Measurements from ENCODE around the gene TTC32.
"Not testable (repeated sequence)": the region's sequence is repeated elsewhere in the genome, so short reads cannot be mapped to it uniquely, and the experiment has no call there.

Gene TTC32

GRCh38 chr2:19901442-19902215 lies at the start of gene TTC32:
Gene TTC32, minus strand, starts transcription at chr2:19901983. Its CDS starts 129 bp downstream, at chr2:19901854.
- peak; percentile 83 to 88 for DNase-seq (ENCODE audit: low read depth in 2 of 2)

- no peak for DNase-seq (ENCODE audit: low read depth in 2 of 2)
These were observed 47.3 kb upstream of the TTC32 start for GRCh38 chr2:19949071-19949470.

GRCh38 chr2:19947184-19947940 lies 45.6 kb upstream of the TTC32 start:
- no peak for DNase-seq (ENCODE audit: low read depth in 2 of 2)

- no peak for DNase-seq (ENCODE audit: low read depth in 2 of 2)
These were observed 42.5 kb upstream of the TTC32 start for GRCh38 chr2:19944205-19944845.

- no peak for DNase-seq (ENCODE audit: low read depth in 2 of 2)
These were observed 41.4 kb upstream of the TTC32 start for GRCh38 chr2:19943189-19943588.

- no peak for DNase-seq (ENCODE audit: low read depth in 2 of 2)
These were observed 40.4 kb upstream of the TTC32 start for GRCh38 chr2:19942199-19942598.

GRCh38 chr2:19937004-19937403 lies 35.2 kb upstream of the TTC32 start:
- DNase-seq (ENCODE audit: low read depth in 2 of 2): no peak

GRCh38 chr2:19936203-19936602 lies 34.4 kb upstream of the TTC32 start:
- DNase-seq (ENCODE audit: low read depth in 2 of 2): no peak

- DNase-seq (ENCODE audit: low read depth in 2 of 2): no peak
These were observed 31.7 kb upstream of the TTC32 start for GRCh38 chr2:19933351-19933981.

GRCh38 chr2:19932928-19933327 lies 31.1 kb upstream of the TTC32 start:
- DNase-seq (ENCODE audit: low read depth in 2 of 2): no peak

- no peak for DNase-seq (ENCODE audit: low read depth in 2 of 2)
These were observed 27.4 kb upstream of the TTC32 start for GRCh38 chr2:19929226-19929625.

GRCh38 chr2:19927816-19928215 lies 26.0 kb upstream of the TTC32 start:
- not testable (repeated sequence) for DNase-seq (ENCODE audit: low read depth in 2 of 2)

GRCh38 chr2:19924526-19924925 lies 22.7 kb upstream of the TTC32 start:
- DNase-seq (ENCODE audit: low read depth in 2 of 2): not testable (repeated sequence)

GRCh38 chr2:19922188-19922587 lies 20.4 kb upstream of the TTC32 start:
- DNase-seq (ENCODE audit: low read depth in 2 of 2): not testable (repeated sequence)

- DNase-seq (ENCODE audit: low read depth in 2 of 2): no peak
These were observed 14.7 kb upstream of the TTC32 start for GRCh38 chr2:19916385-19916950.

GRCh38 chr2:19914266-19914975 lies 12.6 kb upstream of the TTC32 start:
- DNase-seq (ENCODE audit: low read depth in 2 of 2): no peak

GRCh38 chr2:19911808-19912509 lies 10.2 kb upstream of the TTC32 start:
- DNase-seq (ENCODE audit: low read depth in 2 of 2): no peak

- no peak for DNase-seq (ENCODE audit: low read depth in 2 of 2)
These were observed 495 bp upstream of the TTC32 start for GRCh38 chr2:19902216-19902740.

- no peak for DNase-seq (ENCODE audit: low read depth in 2 of 2)
These were observed 797 bp downstream of the TTC32 start for GRCh38 chr2:19900931-19901441.

Data from stimulated activated CD8-positive, alpha-beta memory T cell treated with anti-CD3 and anti-CD28 coated beads, Interleukin-15, amount 100 ng/mL, for 4 hours (primary cell).